Measurements from ENCODE around the gene SOX21.
A peak's percentile ranks its signal among the peaks of the same experiment; 100 is the strongest.

Gene SOX21

DNA sequence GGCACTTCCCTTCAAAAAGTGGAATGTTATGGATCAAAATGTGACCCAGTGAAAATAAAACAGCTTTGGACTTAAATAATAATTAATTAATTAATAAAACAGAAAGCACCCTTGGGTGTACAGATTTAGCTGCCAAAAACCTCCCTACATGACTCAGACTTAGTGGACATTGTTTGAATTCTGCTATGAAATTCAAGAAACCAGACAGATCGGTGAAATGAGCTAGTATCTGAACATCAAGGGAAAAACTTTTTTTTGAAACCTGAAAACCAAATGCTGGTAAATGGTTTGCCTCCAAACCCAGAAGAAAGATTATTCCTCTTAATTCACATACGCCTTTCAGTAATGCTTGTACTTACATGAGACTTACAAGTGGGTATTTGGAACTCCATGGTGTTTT is 33.5 kb downstream of the SOX21 start:
- no peak for DNase-seq (ENCODE audit: low read depth)

DNA sequence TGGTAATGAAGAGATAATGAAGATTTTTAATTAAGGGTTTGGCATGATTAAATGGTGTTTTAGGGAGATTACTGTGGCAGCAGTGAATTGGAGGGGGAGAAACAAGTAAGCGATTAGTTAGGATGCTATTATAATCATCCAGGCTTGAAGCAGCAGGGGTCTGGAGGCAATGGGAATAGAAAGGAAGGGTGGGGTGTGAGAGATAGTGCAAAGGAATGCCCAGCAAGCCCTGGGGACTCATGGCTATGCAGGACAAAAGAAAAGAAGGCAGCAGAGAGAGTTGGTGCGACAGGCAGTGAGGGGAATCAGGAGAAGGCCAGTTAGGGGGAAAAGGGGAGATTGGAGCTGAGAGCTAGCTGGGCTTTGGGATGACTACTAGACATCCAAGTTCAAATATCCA is 34.5 kb downstream of the SOX21 start:
- no peak for DNase-seq (ENCODE audit: low read depth)

DNA sequence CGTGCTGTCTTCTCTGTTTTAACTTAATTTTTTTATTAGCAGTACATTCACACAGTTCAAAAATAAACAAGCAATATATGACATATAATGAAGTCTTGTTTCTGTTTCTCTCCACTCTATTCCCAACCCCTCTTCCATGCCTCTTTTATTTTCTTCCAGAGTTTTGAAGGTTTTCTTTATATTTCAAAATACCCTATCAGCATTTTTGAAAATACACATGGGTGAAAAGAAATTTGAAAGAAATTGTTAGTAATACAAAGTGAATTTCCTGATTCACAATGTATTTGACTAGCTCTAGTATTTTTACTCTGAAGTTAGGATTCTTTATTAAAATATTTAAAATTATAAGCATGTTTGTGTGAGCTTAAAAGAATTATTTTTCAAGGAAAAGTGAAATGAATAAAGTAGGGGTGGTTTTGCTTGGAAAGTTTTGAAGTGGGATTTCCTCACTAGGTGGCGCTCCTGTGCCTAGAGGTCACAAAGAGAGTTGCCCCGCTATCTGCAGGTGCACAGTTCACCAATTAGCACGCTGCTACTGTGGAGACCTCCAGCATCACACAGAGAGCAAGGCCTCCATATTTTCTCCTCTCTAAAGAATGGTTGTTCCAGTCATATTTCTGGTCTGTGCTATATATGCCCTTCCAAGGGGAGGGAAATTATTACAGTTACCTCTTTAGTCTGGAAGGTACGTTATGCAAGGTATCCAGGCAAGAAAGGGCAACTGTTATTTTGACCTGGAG is 37.6 kb downstream of the SOX21 start:
- DNase-seq (ENCODE audit: low read depth), result peak; percentile 37

DNA sequence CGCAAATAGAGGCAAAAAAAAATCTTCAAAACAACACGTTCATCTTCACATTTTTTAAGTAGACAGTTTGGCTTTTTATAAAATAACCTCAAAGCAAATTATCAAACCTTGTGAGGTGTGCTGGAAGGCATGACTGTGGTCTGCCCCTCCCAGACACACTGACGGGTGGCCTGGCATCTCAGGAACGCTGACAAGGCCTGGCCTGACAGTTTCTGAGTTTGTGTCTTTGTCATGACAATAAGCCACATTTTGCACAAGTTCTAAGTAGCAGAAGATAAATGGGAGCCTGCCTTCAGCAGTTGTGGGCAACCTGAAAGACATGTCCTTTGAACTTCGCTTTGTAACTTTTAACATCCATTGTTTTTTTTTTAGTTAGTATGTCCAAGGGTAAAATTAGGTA is 38.5 kb downstream of the SOX21 start:
- DNase-seq (ENCODE audit: low read depth), result no peak

DNA sequence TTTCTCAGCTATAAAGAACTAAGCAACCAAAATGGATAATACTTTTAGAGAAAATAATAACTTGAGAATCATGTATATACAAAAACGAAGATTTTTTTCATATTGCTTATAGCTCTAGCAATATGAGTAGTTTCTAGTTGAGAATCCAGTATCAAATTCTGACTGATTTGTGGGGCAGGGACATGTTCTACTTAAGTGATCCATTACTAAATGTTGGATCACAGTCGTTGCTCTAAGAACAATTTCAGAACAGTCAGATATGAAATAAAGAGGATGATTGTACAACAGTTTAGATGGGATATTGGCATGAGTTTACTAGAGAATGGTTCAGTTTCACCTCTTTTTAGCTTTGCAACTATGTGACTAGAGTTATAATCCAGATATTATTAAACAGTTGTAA is 39.9 kb downstream of the SOX21 start:
- no peak for DNase-seq (ENCODE audit: low read depth)

DNA sequence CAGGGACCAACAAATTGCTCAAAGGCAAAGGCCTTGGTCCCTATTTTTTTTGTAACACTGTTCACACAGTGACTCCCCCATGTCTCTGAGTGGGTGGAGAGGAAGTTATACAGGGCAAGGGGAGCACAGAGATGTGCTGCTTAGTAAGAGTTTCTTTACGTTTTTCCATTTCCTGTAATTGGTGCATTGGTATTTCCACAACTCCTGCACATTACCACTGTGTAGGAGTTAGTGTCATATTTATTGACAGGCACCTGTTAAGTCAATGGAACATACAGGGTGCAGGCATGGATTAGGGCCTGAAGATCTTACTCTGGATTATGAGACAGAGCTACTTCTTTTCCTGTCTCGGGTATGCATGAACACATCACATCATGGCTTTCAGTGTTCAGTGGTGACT is 45.2 kb downstream of the SOX21 start:
- no peak for DNase-seq (ENCODE audit: low read depth)

DNA sequence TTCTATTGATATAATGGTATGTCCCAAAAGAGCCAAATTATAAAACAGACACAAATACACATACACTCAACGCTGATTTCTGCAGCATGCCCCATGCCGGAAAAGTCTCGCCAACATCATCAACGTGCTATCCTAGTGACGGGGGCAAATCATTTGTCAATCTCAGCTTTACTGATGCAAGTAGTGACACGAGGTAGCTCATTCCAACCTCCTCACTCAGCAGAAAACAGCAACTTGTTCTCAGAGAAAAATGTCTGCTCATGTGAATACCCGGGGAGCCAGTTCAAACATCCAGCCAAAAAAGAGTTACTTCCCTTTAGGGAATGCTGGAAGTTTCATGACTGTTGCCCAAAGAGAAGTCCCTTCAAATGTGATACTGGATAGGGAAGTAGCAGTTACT is 46.3 kb downstream of the SOX21 start:
- DNase-seq (ENCODE audit: low read depth), result no peak

DNA sequence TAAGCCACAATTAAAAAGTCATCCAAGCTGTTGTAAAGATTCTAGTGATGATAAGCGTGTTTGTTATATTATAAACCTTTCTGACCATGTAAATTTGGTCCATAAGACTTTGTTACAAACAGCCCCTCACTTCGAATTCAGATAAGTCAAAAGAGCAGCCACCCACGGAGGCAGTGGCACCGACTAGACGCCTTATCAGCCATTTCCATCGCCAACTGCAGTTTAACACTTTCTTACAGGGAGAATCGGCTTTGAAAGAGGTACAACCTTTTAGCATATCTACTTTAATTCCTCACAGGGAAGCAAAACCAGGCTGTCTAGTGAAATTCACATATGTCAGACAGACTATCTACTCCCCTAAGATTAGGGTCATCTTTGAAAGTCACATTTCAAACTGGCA is 47.5 kb downstream of the SOX21 start:
- no peak for DNase-seq (ENCODE audit: low read depth)

DNA sequence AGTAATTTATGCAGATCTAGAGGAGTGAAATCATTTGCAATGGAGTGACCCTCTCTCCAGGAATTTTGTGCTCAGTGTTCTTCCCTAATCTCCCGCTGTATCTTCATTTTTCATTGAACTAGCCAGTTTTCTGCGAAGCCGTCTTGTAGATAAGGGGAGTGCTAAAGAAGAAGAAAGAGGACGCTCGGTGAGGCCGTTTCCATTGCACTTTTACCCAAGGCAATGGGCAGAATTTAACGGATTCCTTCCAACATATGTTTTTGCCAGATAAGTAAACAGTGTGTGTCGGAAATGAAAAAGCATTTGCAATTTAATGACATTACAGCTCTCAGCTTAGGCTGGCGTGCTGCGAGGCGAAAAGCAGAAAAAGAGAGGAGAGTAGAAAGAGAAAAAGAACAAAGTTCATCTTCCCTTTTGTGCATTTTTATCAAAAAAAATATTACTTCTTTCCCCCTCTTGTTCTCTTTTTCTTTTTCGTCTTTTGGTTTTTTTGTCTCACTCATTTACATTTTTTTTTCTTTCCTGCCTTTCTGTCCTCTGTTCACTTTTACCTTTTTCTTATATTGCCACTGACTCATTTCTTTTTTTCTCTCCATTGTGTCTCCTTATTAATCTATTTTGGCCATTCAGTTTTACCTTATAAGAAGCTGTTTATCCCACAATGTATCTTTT is 49.9 kb downstream of the SOX21 start:
- DNase-seq (ENCODE audit: low read depth), result no peak

DNA sequence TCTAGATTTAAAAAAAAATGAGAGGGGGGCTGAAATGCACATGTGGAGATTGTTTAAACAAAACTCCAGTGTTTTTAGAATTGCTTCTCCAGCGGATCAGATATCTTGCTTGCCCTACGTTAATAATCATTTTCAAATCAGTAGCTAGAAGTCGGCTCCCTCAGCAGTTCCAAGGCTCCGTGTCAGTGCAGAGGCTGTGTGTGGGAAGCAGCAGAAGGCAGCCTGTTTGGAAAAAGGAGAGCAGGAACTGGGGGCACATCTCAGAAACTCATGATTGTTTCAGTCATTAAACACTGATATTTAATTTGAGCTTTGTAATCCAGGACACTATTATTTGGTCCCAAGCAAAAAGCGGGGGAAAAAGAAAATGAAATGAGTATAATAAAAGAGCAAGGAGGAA is 50.9 kb downstream of the SOX21 start:
- DNase-seq (ENCODE audit: low read depth), result no peak

DNA sequence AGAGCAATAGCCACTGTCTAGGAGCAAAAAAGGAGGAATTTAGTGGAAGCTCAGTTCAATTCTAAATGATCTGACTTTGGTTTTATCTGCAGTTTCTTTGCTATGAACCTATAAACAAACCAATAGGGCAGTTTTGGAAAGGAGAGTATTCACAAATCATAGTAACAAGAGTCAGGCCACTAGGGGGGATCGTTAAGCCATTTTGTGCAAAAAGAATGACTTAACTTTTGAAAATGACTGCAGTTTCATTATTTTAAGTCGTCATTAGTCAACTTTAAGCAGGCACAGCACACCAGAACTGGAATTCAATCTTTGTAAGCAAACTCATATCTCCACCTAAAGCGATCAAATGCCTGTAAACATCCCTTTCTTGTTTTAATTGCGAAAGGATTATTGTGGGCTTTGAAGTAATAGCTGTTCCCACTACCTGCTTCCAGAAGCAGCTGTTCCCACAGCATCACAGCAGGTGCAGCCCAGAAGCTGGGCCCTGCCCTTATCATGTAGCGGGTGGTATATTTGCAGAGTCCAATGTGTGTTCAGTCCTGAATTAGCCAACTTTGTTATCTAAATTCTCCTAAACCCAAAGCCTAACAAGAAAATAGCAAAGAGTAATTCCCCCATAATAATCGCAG is 51.5 kb downstream of the SOX21 start:
- DNase-seq (ENCODE audit: low read depth), result no peak
